Forelimb muscle (tissue), 1 donor: ENCODE measurements around the gene CRTC3. TPM values are rescaled to one million over a fixed set of nuclear protein-coding genes. Genes with fewer than 3 reads are reported as not detected.

Experiments used
- DNase-seq: peaks from one replicate; pipeline ENCODE4 v3.0.0-alpha.2; 2013; ENCODE audit warnings: low read depth
- polyA plus RNA-seq: library from polyadenylated mRNA; unstranded; fragments of 120-200 nt; gene quantifications from one replicate; pipeline ENCODE4 v1.2.1, GENCODE V29; 2013; ENCODE audit not compliant: insufficient read length

Gene CRTC3
- polyA plus RNA-seq, 1 donor, result 21.9 TPM

GRCh38 chr15:90593499-90594158, 63.9 kb downstream of the CRTC3 start:
- no peak for DNase-seq

GRCh38 chr15:90594301-90594738, 64.6 kb downstream of the CRTC3 start:
- DNase-seq, result no peak

- no peak for DNase-seq
Observed at GRCh38 chr15:90595763-90596155, 66.0 kb downstream of the CRTC3 start.

GRCh38 chr15:90596943-90597342, 67.2 kb downstream of the CRTC3 start:
- no peak for DNase-seq

- DNase-seq, result no peak
Observed at GRCh38 chr15:90597577-90597976, 67.9 kb downstream of the CRTC3 start.

GRCh38 chr15:90598031-90598577, 68.4 kb downstream of the CRTC3 start:
- no peak for DNase-seq

DNA sequence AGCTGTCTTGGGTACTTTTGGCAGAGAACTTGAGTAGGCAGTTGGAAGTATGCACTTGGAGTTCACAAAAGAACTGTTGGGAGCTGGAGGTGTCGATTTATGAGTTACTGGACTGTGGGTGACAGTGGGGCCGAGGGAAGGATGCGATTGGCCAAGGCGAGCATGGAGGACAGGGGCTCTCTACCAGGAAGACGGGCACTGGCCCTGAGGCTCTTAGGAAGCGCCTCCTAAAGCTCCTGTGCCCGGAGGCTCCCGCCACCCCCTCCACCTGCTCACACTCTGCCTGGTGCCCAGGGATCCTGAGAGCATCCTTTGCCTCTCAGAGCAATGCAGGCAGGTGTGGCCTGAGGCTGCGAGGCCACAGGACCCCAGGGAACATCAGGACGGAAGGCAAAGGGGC, 69.0 kb downstream of the CRTC3 start:
- no peak for DNase-seq

DNA sequence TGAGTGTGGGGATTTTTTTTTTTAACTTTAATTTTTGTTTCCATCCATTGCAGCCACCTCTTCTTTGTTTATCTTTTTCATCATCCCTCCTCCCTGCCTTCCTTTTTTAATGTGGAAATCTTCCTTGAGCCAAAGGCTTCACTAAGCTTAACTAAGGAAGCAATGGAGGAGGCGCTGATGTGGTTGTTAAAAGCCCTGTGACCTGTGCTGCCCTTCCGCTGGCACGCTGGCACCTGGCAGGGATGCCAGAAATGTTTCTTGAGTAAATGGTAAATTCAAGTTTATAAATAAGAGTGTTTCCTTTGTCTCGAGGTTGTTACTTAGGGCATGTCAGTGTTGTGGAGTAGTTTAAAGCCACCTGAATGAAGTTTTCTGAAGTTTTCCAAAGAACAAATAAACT, 69.4 kb downstream of the CRTC3 start:
- DNase-seq, result no peak

GRCh38 chr15:90599644-90600043, 69.9 kb downstream of the CRTC3 start:
- DNase-seq, result no peak

GRCh38 chr15:90600954-90601353, 71.2 kb downstream of the CRTC3 start:
- DNase-seq, result no peak

DNA sequence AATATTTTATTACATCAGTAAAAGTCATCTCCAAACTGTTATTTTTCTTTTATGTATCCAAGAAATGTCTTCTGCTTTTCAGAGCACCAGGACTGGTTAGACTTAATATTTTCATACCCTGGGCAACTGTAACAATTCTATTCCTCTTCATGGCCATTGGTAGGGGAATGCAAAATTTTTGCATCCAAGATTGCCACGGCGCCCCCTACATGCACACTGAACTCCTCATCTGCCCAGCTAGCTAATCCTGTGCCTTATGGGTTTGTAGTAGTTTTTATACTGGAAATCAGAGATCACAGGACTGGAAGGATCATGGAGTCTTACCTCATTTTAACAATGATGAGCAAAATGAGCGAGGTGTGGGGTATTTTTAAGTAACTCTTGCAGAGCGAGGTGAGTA, 74.2 kb downstream of the CRTC3 start:
- no peak for DNase-seq

- no peak for DNase-seq
Observed at GRCh38 chr15:90606641-90607040, 76.9 kb downstream of the CRTC3 start.

DNA sequence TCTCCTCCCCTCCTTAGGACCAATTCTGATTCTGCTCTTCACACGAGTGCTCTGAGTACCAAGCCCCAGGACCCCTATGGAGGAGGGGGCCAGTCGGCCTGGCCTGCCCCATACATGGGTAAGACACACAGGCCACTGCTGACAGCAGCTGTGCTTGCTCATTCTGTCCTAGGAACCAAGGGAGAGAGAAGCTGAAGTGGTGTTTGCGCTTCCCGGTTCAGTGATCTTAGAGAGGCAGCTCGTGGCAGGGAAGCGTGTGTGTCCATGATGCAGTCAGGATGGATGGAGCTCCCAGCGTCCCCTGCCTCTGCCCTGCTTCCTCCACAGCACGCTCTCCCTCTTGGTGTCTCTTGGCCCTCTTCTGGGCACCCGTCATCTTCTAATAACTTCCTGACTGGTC, 77.6 kb downstream of the CRTC3 start:
- no peak for DNase-seq

GRCh38 chr15:90609242-90610180, 79.8 kb downstream of the CRTC3 start:
- peak; percentile 38 for DNase-seq

DNA sequence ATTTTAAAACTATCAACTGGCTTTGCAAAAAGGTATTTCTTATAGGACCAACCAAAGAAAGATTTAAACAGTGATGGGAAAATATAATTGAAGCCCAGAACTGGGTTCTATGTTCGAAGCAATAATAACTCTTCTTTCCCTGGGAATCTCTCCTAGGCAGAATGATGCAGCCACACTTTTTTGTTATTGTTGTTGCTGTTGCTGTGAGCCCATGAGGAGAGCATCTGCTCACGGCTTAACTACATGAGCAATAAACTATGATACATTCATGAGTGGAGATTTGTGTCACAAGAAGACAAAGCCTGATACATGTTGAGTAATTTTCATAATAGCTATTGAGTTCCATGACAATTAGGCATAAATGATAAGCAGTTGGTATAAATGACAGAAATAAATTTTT, 80.5 kb downstream of the CRTC3 start:
- DNase-seq, result peak; percentile 41

GRCh38 chr15:90611157-90611556, 81.4 kb downstream of the CRTC3 start:
- DNase-seq, result no peak

- DNase-seq, result no peak
Observed at GRCh38 chr15:90617171-90617570, 87.4 kb downstream of the CRTC3 start.

DNA sequence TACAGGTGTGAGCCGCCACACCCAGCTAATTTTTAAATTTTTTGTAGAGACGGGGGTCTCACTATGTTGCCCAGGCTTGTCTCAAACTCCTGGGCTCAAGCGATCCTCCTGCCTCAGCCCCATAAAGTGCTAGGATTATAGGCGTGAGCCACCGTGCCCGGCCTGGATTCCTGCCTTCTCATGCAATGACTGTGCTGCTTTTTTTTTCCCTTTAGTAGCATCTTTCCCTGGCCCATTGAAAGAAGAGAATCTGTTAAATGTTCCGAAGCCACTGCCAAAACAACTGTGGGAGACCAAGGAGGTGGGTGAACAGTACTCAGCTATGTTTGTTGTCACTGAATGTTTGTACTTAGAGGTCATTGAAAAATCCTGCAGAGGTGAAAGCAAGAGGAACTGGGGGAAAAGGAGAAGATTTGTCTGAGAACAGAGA, 88.0 kb downstream of the CRTC3 start:
- DNase-seq, result no peak

DNA sequence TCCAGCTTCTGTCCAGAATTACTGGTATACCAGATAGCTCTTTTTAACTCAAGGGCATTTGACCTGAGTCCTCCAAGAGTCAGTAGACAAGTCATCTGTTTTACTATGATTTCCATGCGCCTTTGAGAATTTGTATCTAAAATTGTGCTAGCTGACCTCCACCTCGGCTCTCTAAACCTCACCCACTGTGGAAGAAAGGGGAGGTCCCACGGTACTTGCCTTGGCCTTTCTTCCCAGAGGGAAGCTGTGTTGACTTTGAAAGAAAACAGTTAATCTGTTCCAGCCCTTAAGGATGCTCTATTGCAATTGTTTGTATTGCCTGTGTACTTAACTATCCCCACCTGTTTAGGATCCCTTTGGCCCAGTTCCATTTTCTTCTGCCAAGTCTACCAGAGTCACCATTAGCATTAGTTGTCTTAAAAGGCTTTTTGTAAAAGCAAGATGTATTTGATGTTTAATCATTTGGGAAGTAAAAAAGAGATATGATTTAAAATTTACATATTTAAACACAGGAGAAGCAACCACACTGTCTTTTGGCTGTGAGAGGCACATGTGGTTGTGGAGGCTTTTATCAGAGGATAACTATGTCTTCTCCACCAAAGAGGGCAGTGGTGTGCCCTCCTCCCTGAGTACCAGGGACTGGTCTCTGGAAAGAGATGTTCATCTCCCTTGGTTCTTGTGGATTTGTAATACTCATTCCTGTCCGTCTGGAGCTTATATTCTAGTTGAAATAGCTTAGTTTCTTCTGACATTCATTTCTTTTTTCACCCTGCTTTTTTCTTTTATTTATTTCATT, 88.8 kb downstream of the CRTC3 start:
- DNase-seq, result no peak

DNA sequence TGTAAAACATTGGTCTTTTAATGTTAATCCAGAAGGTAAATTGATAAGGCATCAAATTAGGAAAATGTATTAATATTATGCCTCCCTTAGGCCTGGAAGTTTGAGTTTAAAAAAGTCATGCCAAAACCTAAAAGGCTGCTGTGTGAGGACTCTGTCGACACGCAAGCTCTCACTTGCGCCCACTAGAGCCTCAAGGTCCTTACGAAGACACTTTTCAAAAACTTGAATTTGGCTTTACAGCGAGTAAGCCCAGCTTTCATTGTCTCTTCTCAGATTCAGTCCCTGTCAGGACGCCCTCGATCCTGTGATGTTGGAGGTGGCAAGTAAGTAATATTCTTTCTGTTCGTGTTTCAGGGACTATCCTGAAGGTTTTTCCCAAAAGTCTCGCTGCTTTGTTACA, 89.7 kb downstream of the CRTC3 start:
- DNase-seq, result no peak

DNA sequence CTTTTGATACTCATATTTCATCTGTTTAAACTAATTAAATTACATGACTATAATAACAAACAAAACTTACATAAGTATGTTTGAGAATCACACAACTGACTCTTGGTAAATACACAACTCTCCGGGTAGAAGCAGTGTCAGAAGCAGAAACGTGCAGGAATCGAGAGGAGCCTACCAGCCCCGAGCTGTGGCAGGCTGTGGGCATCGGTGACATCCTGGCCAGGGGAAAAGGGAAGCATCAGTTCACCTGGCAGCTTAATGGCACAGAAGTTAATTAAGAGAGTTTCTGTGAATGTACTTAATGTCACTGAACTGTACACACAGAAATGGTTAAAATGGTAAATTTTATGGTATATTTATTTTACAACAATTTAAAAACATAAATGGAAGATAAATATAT, 90.2 kb downstream of the CRTC3 start:
- DNase-seq, result no peak
